WERI-Rb-1 (cell line): ENCODE results near the gene UROD.
"Not testable (repeated sequence)": the region's sequence is repeated elsewhere in the genome, so short reads cannot be mapped to it uniquely, and the experiment has no call there.

Experiments
- DNase-seq: peaks from one replicate; pipeline ENCODE4 v3.0.0-alpha.2; 2020
- H3K27ac ChIP-seq: fragments of 250-450 bp; sonication (Bioruptor Pico); 2 replicates; pipeline ENCODE4 v1.5.1; 2020; ENCODE audit warnings: mild to moderate bottlenecking, moderate library complexity
- H3K27me3 ChIP-seq: fragments of 250-450 bp; sonication (Bioruptor Pico); 2 replicates; pipeline ENCODE4 v1.5.1; 2021; ENCODE audit warnings: mild to moderate bottlenecking, low read depth, moderate library complexity; ENCODE audit not compliant: insufficient read depth, severe bottlenecking
- H3K36me3 ChIP-seq: fragments of 250-450 bp; sonication (Bioruptor Pico); 2 replicates; pipeline ENCODE4 v1.5.1; 2020; ENCODE audit warnings: mild to moderate bottlenecking, moderate library complexity
- H3K4me3 ChIP-seq: 2 replicates; pipeline ENCODE4 v1.5.1; 2011; ENCODE audit warnings: low read depth, mild to moderate bottlenecking, control low read depth, low read length
- H3K9me3 ChIP-seq: fragments of 250-450 bp; sonication (Bioruptor Pico); 2 replicates; pipeline ENCODE4 v1.5.1; 2021; ENCODE audit warnings: mild to moderate bottlenecking, moderate library complexity; ENCODE audit not compliant: severe bottlenecking
- TF ChIP-seq, protein P1 (sequence below): IDR thresholded peaks from 2 replicates; pipeline ENCODE4 v1.5.1; 2011; ENCODE audit warnings: low read depth, mild to moderate bottlenecking, control low read depth, inconsistent platforms, low read length

The UROD gene

GRCh38 chr1:44976252-44976651 is 35.8 kb upstream of the UROD start:
- Histone ChIP-seq H3K9me3 (no peaks in the 10 kb centered on the region), H3K27me3 (no peaks in the 10 kb centered on the region), H3K27ac (no peak overlapping the region), H3K4me3 (no peak overlapping the region), H3K36me3 (peaks cover 45% of the 10 kb centered on the region)
- TF ChIP-seq, protein P1, sequence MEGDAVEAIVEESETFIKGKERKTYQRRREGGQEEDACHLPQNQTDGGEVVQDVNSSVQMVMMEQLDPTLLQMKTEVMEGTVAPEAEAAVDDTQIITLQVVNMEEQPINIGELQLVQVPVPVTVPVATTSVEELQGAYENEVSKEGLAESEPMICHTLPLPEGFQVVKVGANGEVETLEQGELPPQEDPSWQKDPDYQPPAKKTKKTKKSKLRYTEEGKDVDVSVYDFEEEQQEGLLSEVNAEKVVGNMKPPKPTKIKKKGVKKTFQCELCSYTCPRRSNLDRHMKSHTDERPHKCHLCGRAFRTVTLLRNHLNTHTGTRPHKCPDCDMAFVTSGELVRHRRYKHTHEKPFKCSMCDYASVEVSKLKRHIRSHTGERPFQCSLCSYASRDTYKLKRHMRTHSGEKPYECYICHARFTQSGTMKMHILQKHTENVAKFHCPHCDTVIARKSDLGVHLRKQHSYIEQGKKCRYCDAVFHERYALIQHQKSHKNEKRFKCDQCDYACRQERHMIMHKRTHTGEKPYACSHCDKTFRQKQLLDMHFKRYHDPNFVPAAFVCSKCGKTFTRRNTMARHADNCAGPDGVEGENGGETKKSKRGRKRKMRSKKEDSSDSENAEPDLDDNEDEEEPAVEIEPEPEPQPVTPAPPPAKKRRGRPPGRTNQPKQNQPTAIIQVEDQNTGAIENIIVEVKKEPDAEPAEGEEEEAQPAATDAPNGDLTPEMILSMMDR, result no peak
- no peak for DNase-seq

DNA sequence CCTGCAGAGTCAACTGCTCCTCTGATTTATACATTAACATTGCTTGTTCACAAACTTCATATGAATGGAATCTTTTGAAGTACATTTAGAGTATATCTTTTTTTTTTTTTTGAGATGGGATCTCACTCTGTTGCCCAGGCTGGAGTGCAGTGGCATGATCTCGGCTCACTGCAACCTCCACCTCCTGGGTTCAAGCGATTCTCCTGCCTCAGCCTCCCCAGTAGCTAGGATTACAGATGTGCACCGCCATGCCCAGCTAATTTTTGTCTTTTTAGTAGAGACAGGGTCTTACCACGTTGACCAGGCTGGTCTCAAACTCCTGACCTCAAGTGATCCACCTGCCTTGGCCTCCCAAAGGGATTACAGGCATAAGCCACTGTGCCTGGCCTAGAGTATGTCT is 34.7 kb upstream of the UROD start:
- not testable (repeated sequence) for H3K27ac ChIP-seq, H3K9me3 ChIP-seq, H3K27me3 ChIP-seq, DNase-seq, H3K4me3 ChIP-seq
- peaks cover 45% of the 10 kb centered on the region for H3K36me3 ChIP-seq

DNA sequence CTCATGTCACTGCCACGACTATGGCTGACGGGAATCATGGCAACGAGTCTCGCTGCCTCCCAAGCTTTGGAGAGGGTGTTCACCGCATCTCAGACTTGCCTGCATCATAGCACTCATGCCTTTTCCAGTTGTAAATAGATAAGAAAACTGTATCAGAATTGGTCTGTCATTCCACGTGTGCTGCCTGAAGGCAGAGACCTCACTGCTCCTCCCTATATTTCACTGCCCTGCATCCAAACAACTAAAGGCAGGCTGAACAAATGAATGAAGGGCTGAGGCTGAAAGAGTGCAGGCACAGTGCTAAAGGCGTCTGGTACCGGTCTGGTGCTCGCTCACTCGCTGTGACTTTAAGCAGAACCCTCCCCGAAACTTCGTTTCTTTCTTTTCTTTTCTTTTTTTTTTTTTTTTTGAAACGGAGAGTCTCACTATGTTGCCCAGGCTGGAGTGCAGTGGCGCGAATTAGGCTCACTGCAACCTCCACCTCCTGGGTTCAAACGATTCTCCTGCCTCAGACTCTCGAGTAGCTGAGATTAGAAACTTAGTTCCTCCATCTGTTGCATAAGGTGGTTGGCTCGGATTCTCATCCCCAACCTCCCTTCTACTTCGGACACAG is 26.2 kb upstream of the UROD start:
- Histone ChIP-seq H3K36me3 (peaks cover 5% of the 10 kb centered on the region), H3K4me3 (peak overlapping the region; percentile 68), H3K27me3 (no peaks in the 10 kb centered on the region), H3K27ac (peak overlapping the region; percentile 81), H3K9me3 (peaks cover 6% of the 10 kb centered on the region)
- TF ChIP-seq, protein P1, result no peak
- DNase-seq, result no peak

GRCh38 chr1:44988531-44989156 is 23.4 kb upstream of the UROD start:
- H3K27me3 ChIP-seq, result no peaks in the 10 kb centered on the region
- no peak for DNase-seq
- H3K9me3 ChIP-seq, result peaks cover 6% of the 10 kb centered on the region
- no peak overlapping the region for H3K27ac ChIP-seq
- H3K4me3 ChIP-seq, result no peak overlapping the region
- TF ChIP-seq, protein P1, result no peak
- H3K36me3 ChIP-seq, result 0 out of 2 replicates have a peak, but pooled peaks cover 3% of the 10 kb centered on the region

DNA sequence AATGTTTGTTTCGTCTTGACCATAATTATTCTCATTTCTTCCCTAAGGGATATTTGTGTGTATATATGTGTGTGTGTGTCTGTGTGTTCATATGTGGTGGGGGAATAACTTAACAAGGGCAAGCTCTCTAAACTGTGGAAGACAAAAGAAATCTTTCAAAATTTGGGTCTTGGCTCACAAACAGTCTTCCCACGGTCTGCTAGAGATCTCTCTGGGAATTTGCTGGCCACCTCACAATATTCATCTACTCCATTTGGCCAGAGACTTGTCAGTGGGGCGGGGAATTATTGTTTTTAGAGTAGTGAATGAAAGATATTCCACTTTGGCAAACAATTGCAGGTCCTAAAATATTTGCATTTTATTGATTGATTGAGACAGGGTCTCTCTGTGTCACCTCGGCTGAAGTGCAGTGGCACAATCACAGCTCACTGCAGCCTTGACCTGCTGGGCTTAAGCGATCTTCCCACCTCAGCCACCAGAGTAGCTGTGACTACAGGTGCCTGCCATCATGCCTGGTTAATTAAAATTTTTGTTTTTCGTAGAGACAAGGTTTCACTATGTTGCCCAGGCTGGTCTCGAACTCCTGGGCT is 17.6 kb upstream of the UROD start:
- H3K36me3 ChIP-seq, result no peaks in the 10 kb centered on the region
- no peak for DNase-seq
- TF ChIP-seq, protein P1, result no peak
- no peak overlapping the region for H3K27ac ChIP-seq
- H3K4me3 ChIP-seq, result no peak overlapping the region
- H3K27me3 ChIP-seq, result no peaks in the 10 kb centered on the region
- no peaks in the 10 kb centered on the region for H3K9me3 ChIP-seq

DNA sequence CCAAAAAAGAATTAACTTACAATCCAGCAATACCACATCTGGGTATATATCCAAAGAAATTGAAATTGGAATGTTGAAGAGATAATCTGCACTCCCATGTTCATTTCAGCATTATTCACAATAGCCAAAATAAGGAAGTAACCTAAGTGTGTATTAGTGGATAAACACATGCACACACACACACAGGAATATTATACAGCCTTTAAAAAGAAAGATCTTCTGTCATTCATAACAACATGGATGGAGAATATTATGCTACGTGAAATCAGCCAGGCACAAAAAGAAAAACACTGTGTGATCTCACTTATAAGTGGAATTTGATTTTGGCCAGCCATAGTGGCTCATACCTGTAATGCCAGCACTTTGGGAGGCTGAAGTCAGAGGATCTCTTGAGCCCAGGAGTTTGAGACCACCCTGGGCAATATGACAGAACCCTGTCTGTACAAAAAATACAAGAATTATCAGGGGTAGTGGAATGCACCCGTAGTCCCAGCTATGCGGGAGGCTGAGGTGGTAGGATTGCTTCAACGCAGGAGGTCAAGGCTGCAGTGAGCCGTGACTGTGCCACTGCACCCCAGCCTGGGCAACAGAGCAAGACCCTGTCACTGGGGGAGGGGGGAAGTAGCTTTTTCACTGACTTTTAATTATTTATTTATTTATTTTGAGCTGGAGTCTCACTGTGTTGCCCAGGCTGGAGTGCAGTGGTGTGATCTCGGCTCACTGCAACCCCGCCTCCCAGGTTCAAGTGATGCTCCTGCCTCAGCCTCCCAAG is 16.4 kb upstream of the UROD start:
- Histone ChIP-seq H3K27me3 (no peaks in the 10 kb centered on the region), H3K4me3 (no peak overlapping the region), H3K9me3 (no peaks in the 10 kb centered on the region), H3K27ac (no peak overlapping the region), H3K36me3 (no peaks in the 10 kb centered on the region)
- TF ChIP-seq, protein P1, result no peak
- no peak for DNase-seq
